Stomach (tissue), 4 donors: ENCODE results near the gene GARIN5B.

Experiments
- CTCF ChIP-seq, 7 experiments: fragments of 450-650 bp in 4 of 7; fragments of 200-600 bp in 3 of 7; sonication (generic) in 3 of 7; IDR thresholded peaks; one replicate each; pipeline ENCODE4 v1.5.1; 2016 to 2019; ENCODE audit warnings: antibody characterized with exemption in 7 of 7, control low read depth in 2 of 7, mild to moderate bottlenecking in 1 of 7
- POLR2AphosphoS5 ChIP-seq, 3 donors: sonication (generic); formaldehyde crosslinking; IDR thresholded peaks; one replicate each; pipeline ENCODE4 v1.6.1; 2016; ENCODE audit warnings: antibody characterized with exemption in 3 of 3

- TF ChIP-seq POLR2AphosphoS5 (IDR thresholded peaks at IDR 0.05), result no peak
- TF ChIP-seq CTCF (IDR thresholded peaks at IDR 0.05), result no peak
Observed at GRCh38 chr19:55368106-55368505, 5.0 kb upstream of the GARIN5B start.
